ENCODE measurements around the gene GAREM2.

The GAREM2 gene

GRCh38 chr2:26237868-26238267 lies 65.0 kb downstream of the GAREM2 start:
- no peak for DNase-seq (ENCODE audit: low spot score)

GRCh38 chr2:26238311-26238958 lies 65.5 kb downstream of the GAREM2 start:
- DNase-seq (ENCODE audit: low spot score), result no peak
